GM23248 (cell line): ENCODE data around the gene LUZP2. TPM values are rescaled to one million over a fixed set of nuclear protein-coding genes. Genes with fewer than 3 reads are reported as not detected.

Experiments
- DNase-seq: peaks from one replicate; pipeline ENCODE4 v3.0.0-alpha.2; 2015
- H2AFZ ChIP-seq: fragments of 200-600 bp; sonication (generic); 2 replicates; pipeline ENCODE4 v1.6.1; 2016; ENCODE audit warnings: antibody characterized with exemption
- H3F3A ChIP-seq: fragments of 200-600 bp; sonication (generic); 2 replicates; pipeline ENCODE4 v1.6.1; 2016; ENCODE audit warnings: mild to moderate bottlenecking, antibody characterized with exemption, mixed run types; ENCODE audit not compliant: insufficient read depth
- H3K27ac ChIP-seq: fragments of 200-600 bp; sonication (generic); 2 replicates; pipeline ENCODE4 v1.5.1; 2016; ENCODE audit warnings: mild to moderate bottlenecking
- H3K27me3 ChIP-seq: fragments of 200-600 bp; sonication (generic); replicated peaks from 2 replicates; pipeline ENCODE4 v1.6.1; 2016; ENCODE audit warnings: mild to moderate bottlenecking; ENCODE audit not compliant: insufficient read depth
- H3K36me3 ChIP-seq: fragments of 200-600 bp; sonication (generic); 2 replicates; pipeline ENCODE4 v1.6.1; 2016; ENCODE audit warnings: low read depth, mild to moderate bottlenecking
- H3K4me1 ChIP-seq: fragments of 200-600 bp; sonication (generic); 2 replicates; pipeline ENCODE4 v1.6.1; 2016; ENCODE audit warnings: mild to moderate bottlenecking; ENCODE audit not compliant: insufficient read depth
- H3K4me2 ChIP-seq: fragments of 200-600 bp; sonication (generic); one replicate; pipeline ENCODE4 v1.6.1; 2016; ENCODE audit warnings: mild to moderate bottlenecking; ENCODE audit not compliant: unreplicated experiment
- H3K4me3 ChIP-seq: fragments of 200-600 bp; sonication (generic); 2 replicates; pipeline ENCODE4 v1.5.1; 2016; ENCODE audit warnings: mild to moderate bottlenecking
- H3K79me2 ChIP-seq: fragments of 200-600 bp; sonication (generic); 2 replicates; pipeline ENCODE4 v1.6.1; 2016; ENCODE audit warnings: mild to moderate bottlenecking; ENCODE audit not compliant: insufficient read depth
- H3K9ac ChIP-seq: fragments of 200-600 bp; sonication (generic); 2 replicates; pipeline ENCODE4 v1.6.1; 2016; ENCODE audit warnings: mild to moderate bottlenecking
- H3K9me2 ChIP-seq: fragments of 200-600 bp; sonication (generic); 2 replicates; pipeline ENCODE4 v1.6.1; 2016; ENCODE audit warnings: mixed run types, mild to moderate bottlenecking, moderate library complexity; ENCODE audit not compliant: insufficient read depth
- H3K9me3 ChIP-seq: fragments of 200-600 bp; sonication (generic); one replicate; pipeline ENCODE4 v1.6.1; 2017; ENCODE audit warnings: low read depth
- H4K20me1 ChIP-seq: fragments of 200-600 bp; sonication (generic); 2 replicates; pipeline ENCODE4 v1.6.0; 2016; ENCODE audit not compliant: insufficient read depth
- EZH2 ChIP-seq: fragments of 200-600 bp; sonication (generic); IDR thresholded peaks from 2 replicates; pipeline ENCODE4 v1.6.1; 2018; ENCODE audit warnings: antibody characterized with exemption, mild to moderate bottlenecking; ENCODE audit not compliant: insufficient read depth, poor library complexity, severe bottlenecking
- EZH2phosphoT487 ChIP-seq: fragments of 200-600 bp; sonication (generic); IDR thresholded peaks from 2 replicates; pipeline ENCODE4 v1.6.1; 2018; ENCODE audit warnings: antibody characterized with exemption, moderate library complexity, mild to moderate bottlenecking, low read depth; ENCODE audit not compliant: insufficient read depth
- WGBS, 2 experiments: methylation state at CpG; one replicate each; pipeline ENCODE4 v1.1.6; 2015 to 2017; ENCODE audit warnings: low lambda C conversion rate in 2 of 2, low coverage in 1 of 2; ENCODE audit errors: missing lambda C conversion rate in 2 of 2; 5-methylcytosine and 5-hydroxymethylcytosine counted together
- in situ Hi-C: fragments of 300-500 bp; cut with MboI; formaldehyde crosslinking; loops from 2 replicates; pipeline ENCODE4 v1.15.0; 2020
- polyA plus RNA-seq: library from polyadenylated mRNA; unstranded; fragments of >200 nt; fragmentation: Nextera tagmentation; extraction: Ambion mirVana; gene quantifications from 2 replicates; pipeline ENCODE4 v1.2.1, GENCODE V29; 2016
- total RNA-seq: library from RNA; depleted of rRNA; stranded (reverse); fragments of >200 nt; shearing (Covaris generic); gene quantifications from 2 replicates; pipeline ENCODE4 v1.2.3, GENCODE V29; 2014

LUZP2 gene
- total and polyA plus RNA-seq, 2 experiments from 2014 or later = not detected

DNA sequence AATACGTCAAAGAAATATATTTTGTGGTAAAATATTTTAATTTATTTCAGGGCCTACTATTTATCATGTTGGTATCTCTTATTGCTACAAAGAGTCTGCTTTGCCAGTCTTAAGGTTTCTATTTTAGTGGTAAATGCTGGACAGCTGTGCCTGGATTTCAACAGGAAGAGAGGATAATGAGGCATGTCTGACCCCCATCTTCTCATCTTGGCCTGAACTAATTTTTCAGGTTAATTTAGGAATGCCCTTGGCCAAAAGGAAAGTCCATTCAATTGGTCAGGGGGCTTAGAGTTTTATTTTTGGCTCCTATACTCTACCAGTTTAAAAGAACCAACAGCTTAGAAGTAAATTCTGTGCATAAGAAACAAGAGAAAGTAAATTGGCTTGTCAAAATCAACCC is 428.2 kb downstream of the LUZP2 start:
- TF ChIP-seq EZH2 (no peak), EZH2phosphoT487 (no peak)
- no peaks in the 10 kb centered on the region for H3K4me1 ChIP-seq

DNA sequence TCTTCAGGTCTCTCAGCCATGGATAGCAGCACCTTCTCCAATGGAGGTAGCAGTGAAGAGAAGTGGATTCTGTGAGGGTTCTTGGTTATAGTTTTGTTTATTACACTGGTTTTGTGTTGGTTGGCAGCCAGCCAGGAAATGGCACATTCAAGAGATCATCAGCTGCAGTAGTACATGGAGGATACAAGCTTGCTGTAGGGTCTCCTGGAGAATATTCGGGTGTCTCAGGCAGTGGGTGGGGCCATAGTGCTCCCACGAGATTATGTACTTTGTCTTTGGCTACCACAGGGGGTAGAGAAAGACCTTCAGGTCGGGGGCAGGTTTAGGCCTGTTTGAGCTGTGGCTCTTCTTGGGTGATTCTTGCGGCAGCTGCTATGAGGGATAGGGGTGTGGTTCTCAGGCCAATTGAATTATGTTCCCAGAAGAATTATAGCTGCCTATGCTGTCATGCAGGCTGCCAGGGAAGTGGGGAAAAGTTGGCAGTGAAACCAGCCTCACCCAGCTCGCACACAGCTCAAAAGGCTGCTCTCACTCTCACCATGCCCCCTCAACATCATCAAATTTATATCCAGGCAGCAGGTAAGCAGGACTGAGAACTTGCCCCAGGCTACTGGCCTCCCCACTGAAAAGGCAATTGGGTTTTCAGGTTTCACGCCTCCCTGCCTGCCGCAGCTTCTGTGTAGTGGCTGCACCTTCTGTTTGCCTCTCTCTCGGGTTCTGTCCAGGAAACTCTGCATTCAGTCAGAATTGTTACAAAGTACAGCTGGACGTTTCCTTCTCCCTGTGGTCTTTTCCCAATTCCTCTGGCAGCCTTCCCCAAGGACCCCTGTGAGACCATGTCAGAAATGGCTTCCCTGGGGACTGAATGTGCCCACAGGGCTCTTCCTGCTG is 435.5 kb downstream of the LUZP2 start:
- DNase-seq = no peak
- in situ Hi-C loops = no loop called here

More for the DNA sequence above, 428.2 kb downstream of the LUZP2 start:
- Histone ChIP-seq H3K4me3 (no peak overlapping the region), H3K27ac (no peak overlapping the region), H3K36me3 (no peaks in the 10 kb centered on the region), H3K4me2 (no peak overlapping the region), H2AFZ (no peak overlapping the region), H3F3A (no peaks in the 10 kb centered on the region), H3K27me3 (no peaks in the 10 kb centered on the region), H3K9me3 (no peaks in the 10 kb centered on the region), H3K9ac (no peak overlapping the region), H3K79me2 (no peaks in the 10 kb centered on the region), H3K9me2 (no peaks in the 10 kb centered on the region), H4K20me1 (no peaks in the 10 kb centered on the region)
- in situ Hi-C loops = no loop called here
- 33% methylated on average over 1 of the region's 1 CpG for WGBS, 2 experiments
- no peak for DNase-seq

DNA sequence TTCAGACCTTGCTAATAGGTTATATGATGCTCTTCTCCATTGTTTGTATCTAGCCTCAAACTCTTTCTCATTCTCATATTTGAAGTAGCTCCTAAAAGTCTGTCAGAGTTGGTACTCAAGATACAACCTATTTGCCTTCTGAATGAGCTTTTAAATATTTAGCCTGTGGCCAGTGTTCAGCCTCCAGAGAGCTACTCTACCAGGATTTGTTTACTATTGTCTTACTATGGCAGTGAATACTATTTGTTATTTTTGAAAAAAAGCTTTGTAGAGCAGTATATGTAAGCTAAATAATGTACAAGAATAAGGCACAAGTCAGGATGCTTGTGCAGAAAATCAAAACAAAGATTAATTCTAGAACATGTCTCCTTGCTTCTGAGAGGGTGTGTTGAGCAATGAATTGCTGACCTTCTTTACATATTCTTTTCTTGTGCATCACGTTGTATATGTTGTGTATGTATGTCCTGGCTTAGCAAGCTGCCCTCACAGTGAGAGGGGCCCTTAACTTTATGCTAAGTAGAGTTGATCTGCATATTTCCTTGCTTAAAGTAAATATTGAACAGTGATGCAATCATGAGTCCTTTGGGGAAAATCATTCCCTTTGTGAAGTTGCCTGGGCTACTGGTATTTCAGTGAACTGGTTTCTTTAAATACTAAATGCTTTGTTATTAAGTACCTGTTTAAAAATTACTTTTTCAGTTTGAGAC is 438.0 kb downstream of the LUZP2 start:
- no peak for DNase-seq
- Histone ChIP-seq H3F3A (no peaks in the 10 kb centered on the region), H3K4me2 (no peak overlapping the region), H3K4me1 (no peaks in the 10 kb centered on the region), H3K27ac (no peak overlapping the region), H3K4me3 (no peak overlapping the region), H3K79me2 (no peaks in the 10 kb centered on the region), H3K9me2 (no peaks in the 10 kb centered on the region), H4K20me1 (no peaks in the 10 kb centered on the region), H3K36me3 (no peaks in the 10 kb centered on the region), H2AFZ (no peak overlapping the region), H3K9ac (no peak overlapping the region), H3K27me3 (no peaks in the 10 kb centered on the region), H3K9me3 (no peaks in the 10 kb centered on the region)
- in situ Hi-C loops = no loop called here
- TF ChIP-seq EZH2 = no peak
- TF ChIP-seq EZH2phosphoT487 = no peak
- 5 to 6% methylated on average over 1 of the region's 1 CpG for WGBS, 2 experiments

More for the DNA sequence above, 435.5 kb downstream of the LUZP2 start:
- 27 to 32% methylated on average over 9 of the region's 9 CpGs for WGBS, 2 experiments
- H3F3A ChIP-seq = no peaks in the 10 kb centered on the region
- H3K4me3 ChIP-seq = no peak overlapping the region
- H3K9me2 ChIP-seq = no peaks in the 10 kb centered on the region
- no peaks in the 10 kb centered on the region for H3K79me2 ChIP-seq
- H3K36me3 ChIP-seq = no peaks in the 10 kb centered on the region
- no peak overlapping the region for H3K4me2 ChIP-seq
- no peaks in the 10 kb centered on the region for H3K4me1 ChIP-seq
- no peak overlapping the region for H3K9ac ChIP-seq
- H3K27me3 ChIP-seq = no peaks in the 10 kb centered on the region
- no peak overlapping the region for H3K27ac ChIP-seq
- H4K20me1 ChIP-seq = no peaks in the 10 kb centered on the region
- H3K9me3 ChIP-seq = no peaks in the 10 kb centered on the region
- TF ChIP-seq EZH2phosphoT487 (no peak), EZH2 (no peak)
- H2AFZ ChIP-seq = no peak overlapping the region

DNA sequence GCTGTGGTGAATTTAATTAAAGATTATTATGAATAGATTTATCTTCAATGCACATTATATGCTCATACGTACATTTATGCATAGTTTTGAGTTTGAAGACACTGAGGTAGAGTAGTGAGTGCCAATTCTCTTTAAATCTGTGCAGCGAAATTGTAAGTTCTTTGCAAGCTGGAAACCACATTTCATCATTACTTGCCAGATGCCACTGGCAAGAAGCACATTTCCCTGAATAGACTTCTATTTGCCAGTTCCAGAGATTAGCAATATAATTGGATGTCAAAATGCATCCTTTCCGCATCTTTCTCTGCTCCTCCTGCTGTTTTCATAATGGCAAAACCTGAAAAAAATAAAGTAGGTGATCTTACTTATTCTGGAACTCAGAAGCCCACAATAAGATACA is 448.0 kb downstream of the LUZP2 start:
- Histone ChIP-seq H3K36me3 (no peaks in the 10 kb centered on the region), H3K79me2 (no peaks in the 10 kb centered on the region), H3K4me2 (no peak overlapping the region), H3F3A (no peaks in the 10 kb centered on the region), H3K9me3 (peaks cover 5% of the 10 kb centered on the region), H3K9ac (no peak overlapping the region), H3K27me3 (no peaks in the 10 kb centered on the region), H4K20me1 (no peaks in the 10 kb centered on the region), H3K4me3 (no peak overlapping the region), H2AFZ (no peak overlapping the region), H3K4me1 (no peaks in the 10 kb centered on the region), H3K27ac (no peak overlapping the region), H3K9me2 (no peaks in the 10 kb centered on the region)
- TF ChIP-seq EZH2 = no peak
- TF ChIP-seq EZH2phosphoT487 = no peak
- no peak for DNase-seq
- in situ Hi-C loops = no loop called here
- WGBS, 2 experiments = 2 to 4% methylated on average over 3 of the region's 3 CpGs
